PC-9 (cell line): ENCODE results near the gene SNX4.

Experiments
- CTCF ChIP-seq: fragments of 200-600 bp; sonication (generic); conservative IDR thresholded peaks from 2 replicates; pipeline ENCODE4 v1.6.1; 2017; ENCODE audit warnings: mixed run types, antibody characterized with exemption, mild to moderate bottlenecking, moderate library complexity
- EZH2 ChIP-seq: fragments of 200-600 bp; sonication (generic); IDR thresholded peaks from 2 replicates; pipeline ENCODE4 v1.8.0; 2017; ENCODE audit warnings: antibody characterized with exemption, low read depth

- TF ChIP-seq CTCF (no peak), EZH2 (no peak)
Observed at GRCh38 chr3:125498630-125499029, 21.4 kb downstream of the SNX4 start.
